HEK293 (cell line): Measurements from ENCODE around the gene ARHGEF37.

Experiments used
- SALL2 ChIP-seq: fragments of 450-650 bp; formaldehyde crosslinking; IDR thresholded peaks from 2 replicates; pipeline ENCODE4 v1.5.0; 2017; ENCODE audit warnings: missing biosample characterization, mild to moderate bottlenecking, missing genetic modification characterization, borderline replicate concordance
- SCRT2 ChIP-seq: fragments of 450-650 bp; formaldehyde crosslinking; IDR thresholded peaks from 2 replicates; pipeline ENCODE4 v1.5.1; 2016; ENCODE audit warnings: missing biosample characterization, missing genetic modification characterization
- SETDB1 ChIP-seq: IDR thresholded peaks from one replicate; pipeline ENCODE4 v1.6.1; 2017; ENCODE audit warnings: mild to moderate bottlenecking, low read length, moderate library complexity, mixed read lengths; ENCODE audit not compliant: insufficient read length
- YY1 ChIP-seq: fragments of 450-650 bp; formaldehyde crosslinking; IDR thresholded peaks from 2 replicates; pipeline ENCODE4 v1.5.1; 2018; ENCODE audit warnings: missing biosample characterization, missing genetic modification characterization
- ZBTB21 ChIP-seq: fragments of 450-650 bp; formaldehyde crosslinking; IDR thresholded peaks from 2 replicates; pipeline ENCODE4 v1.5.1; 2017; ENCODE audit warnings: missing biosample characterization, missing genetic modification characterization
- ZNF132 ChIP-seq: fragments of 450-650 bp; formaldehyde crosslinking; IDR thresholded peaks from 2 replicates; pipeline ENCODE4 v1.5.1; 2017; ENCODE audit warnings: missing biosample characterization, missing genetic modification characterization, borderline replicate concordance
- ZNF157 ChIP-seq: fragments of 450-650 bp; formaldehyde crosslinking; IDR thresholded peaks from 2 replicates; pipeline ENCODE4 v1.5.1; 2016; ENCODE audit warnings: missing biosample characterization, missing genetic modification characterization
- ZNF324 ChIP-seq: fragments of 450-650 bp; formaldehyde crosslinking; IDR thresholded peaks from 2 replicates; pipeline ENCODE4 v1.5.1; 2016; ENCODE audit warnings: missing biosample characterization, missing genetic modification characterization
- ZNF423 ChIP-seq: fragments of 450-650 bp; formaldehyde crosslinking; IDR thresholded peaks from 2 replicates; pipeline ENCODE4 v1.5.1; 2016; ENCODE audit warnings: missing biosample characterization, missing genetic modification characterization
- ZNF521 ChIP-seq: fragments of 450-650 bp; formaldehyde crosslinking; IDR thresholded peaks from 2 replicates; pipeline ENCODE4 v1.5.1; 2017; ENCODE audit warnings: missing biosample characterization, mild to moderate bottlenecking, missing genetic modification characterization
- TF ChIP-seq, protein P1 (sequence below): fragments of 450-650 bp; formaldehyde crosslinking; IDR thresholded peaks from 2 replicates; pipeline ENCODE4 v1.5.1; 2016; ENCODE audit warnings: missing biosample characterization, missing genetic modification characterization
- TF ChIP-seq, protein P2 (sequence below): fragments of 450-650 bp; formaldehyde crosslinking; IDR thresholded peaks from 2 replicates; pipeline ENCODE4 v1.5.1; 2016; ENCODE audit warnings: missing biosample characterization, missing genetic modification characterization

DNA sequence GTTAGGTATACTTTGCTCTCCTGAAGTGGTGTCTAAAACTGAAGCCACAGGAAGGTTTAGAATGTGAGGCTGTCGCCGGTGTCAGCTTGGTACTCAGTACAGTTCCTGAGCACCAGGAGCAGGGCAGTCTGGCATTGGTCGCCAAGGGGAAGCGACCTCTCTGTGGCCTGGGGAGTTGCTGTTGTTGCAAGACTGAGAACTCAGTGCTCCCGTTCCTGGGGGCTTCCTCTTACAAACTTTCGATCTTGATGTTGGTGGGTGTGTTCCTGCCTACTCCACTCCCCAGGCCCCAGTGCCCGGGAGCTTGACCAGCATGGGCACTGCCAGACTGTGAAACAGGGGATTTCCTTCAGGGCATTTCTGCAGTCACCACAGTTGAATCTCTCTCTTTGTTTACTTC, 96.4 kb downstream of the ARHGEF37 start:
- TF ChIP-seq ZNF423 (tag by site-specific recombination) (no peak), ZBTB21 (tag by site-specific recombination) (no peak), SALL2 (tag by site-specific recombination) (no peak), SCRT2 (tag by site-specific recombination) (no peak), SETDB1 (no peak), ZNF324 (tag by site-specific recombination) (no peak), ZNF157 (tag by site-specific recombination) (no peak), ZNF132 (no peak), ZNF521 (tag by site-specific recombination) (no peak), YY1 (tag by site-specific recombination) (no peak)
- TF ChIP-seq, protein P1, sequence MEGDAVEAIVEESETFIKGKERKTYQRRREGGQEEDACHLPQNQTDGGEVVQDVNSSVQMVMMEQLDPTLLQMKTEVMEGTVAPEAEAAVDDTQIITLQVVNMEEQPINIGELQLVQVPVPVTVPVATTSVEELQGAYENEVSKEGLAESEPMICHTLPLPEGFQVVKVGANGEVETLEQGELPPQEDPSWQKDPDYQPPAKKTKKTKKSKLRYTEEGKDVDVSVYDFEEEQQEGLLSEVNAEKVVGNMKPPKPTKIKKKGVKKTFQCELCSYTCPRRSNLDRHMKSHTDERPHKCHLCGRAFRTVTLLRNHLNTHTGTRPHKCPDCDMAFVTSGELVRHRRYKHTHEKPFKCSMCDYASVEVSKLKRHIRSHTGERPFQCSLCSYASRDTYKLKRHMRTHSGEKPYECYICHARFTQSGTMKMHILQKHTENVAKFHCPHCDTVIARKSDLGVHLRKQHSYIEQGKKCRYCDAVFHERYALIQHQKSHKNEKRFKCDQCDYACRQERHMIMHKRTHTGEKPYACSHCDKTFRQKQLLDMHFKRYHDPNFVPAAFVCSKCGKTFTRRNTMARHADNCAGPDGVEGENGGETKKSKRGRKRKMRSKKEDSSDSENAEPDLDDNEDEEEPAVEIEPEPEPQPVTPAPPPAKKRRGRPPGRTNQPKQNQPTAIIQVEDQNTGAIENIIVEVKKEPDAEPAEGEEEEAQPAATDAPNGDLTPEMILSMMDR (tag by site-specific recombination) = no peak
- TF ChIP-seq, protein P2, sequence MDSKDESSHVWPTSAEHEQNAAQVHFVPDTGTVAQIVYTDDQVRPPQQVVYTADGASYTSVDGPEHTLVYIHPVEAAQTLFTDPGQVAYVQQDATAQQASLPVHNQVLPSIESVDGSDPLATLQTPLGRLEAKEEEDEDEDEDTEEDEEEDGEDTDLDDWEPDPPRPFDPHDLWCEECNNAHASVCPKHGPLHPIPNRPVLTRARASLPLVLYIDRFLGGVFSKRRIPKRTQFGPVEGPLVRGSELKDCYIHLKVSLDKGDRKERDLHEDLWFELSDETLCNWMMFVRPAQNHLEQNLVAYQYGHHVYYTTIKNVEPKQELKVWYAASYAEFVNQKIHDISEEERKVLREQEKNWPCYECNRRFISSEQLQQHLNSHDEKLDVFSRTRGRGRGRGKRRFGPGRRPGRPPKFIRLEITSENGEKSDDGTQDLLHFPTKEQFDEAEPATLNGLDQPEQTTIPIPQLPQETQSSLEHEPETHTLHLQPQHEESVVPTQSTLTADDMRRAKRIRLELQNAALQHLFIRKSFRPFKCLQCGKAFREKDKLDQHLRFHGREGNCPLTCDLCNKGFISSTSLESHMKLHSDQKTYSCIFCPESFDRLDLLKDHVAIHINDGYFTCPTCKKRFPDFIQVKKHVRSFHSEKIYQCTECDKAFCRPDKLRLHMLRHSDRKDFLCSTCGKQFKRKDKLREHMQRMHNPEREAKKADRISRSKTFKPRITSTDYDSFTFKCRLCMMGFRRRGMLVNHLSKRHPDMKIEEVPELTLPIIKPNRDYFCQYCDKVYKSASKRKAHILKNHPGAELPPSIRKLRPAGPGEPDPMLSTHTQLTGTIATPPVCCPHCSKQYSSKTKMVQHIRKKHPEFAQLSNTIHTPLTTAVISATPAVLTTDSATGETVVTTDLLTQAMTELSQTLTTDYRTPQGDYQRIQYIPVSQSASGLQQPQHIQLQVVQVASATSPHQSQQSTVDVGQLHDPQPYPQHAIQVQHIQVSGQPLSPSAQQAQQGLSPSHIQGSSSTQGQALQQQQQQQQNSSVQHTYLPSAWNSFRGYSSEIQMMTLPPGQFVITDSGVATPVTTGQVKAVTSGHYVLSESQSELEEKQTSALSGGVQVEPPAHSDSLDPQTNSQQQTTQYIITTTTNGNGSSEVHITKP (tag by site-specific recombination) = no peak
